GM12878 (cell line): ENCODE results near the gene MBNL1.

Experiments
- CREM ChIP-seq: IDR thresholded peaks from 2 replicates; pipeline ENCODE4 v1.6.1; 2014; ENCODE audit warnings: antibody characterized with exemption, low read depth
- EZH2 ChIP-seq: IDR thresholded peaks from 2 replicates; pipeline ENCODE4 v1.6.1; 2012; ENCODE audit warnings: low read depth, mild to moderate bottlenecking, control low read depth, inconsistent platforms, low read length, borderline replicate concordance; ENCODE audit not compliant: control insufficient read depth
- FOXM1 ChIP-seq: IDR thresholded peaks from 2 replicates; pipeline ENCODE4 v1.6.1; 2012; ENCODE audit warnings: low read depth, mild to moderate bottlenecking, inconsistent platforms, low read length, moderate library complexity
- NBN ChIP-seq: fragments of 450-650 bp; IDR thresholded peaks from 2 replicates; pipeline ENCODE4 v1.6.1; 2016
- SMC3 ChIP-seq: IDR thresholded peaks from 2 replicates; pipeline ENCODE4 v1.6.1; 2011; ENCODE audit warnings: low read length, improper control_type of control experiment, borderline replicate concordance
- TF ChIP-seq, protein P1 (sequence below): IDR thresholded peaks from 2 replicates; pipeline ENCODE4 v1.6.1; 2012; ENCODE audit warnings: mild to moderate bottlenecking, low read depth, low read length
- TF ChIP-seq, protein P2 (sequence below), 3 experiments: IDR thresholded peaks in 2 of 3; conservative IDR thresholded peaks in 1 of 3; 2 replicates each; pipeline ENCODE4 v1.5.1; 2011; ENCODE audit warnings: low read depth in 3 of 3, low read length in 3 of 3, mild to moderate bottlenecking in 3 of 3, control low read depth in 2 of 3, moderate library complexity in 2 of 3, inconsistent platforms in 1 of 3, mixed read lengths in 1 of 3; ENCODE audit not compliant: control insufficient read depth in 2 of 3, insufficient read depth in 1 of 3; ENCODE audit errors: extremely low read depth in 1 of 3

DNA sequence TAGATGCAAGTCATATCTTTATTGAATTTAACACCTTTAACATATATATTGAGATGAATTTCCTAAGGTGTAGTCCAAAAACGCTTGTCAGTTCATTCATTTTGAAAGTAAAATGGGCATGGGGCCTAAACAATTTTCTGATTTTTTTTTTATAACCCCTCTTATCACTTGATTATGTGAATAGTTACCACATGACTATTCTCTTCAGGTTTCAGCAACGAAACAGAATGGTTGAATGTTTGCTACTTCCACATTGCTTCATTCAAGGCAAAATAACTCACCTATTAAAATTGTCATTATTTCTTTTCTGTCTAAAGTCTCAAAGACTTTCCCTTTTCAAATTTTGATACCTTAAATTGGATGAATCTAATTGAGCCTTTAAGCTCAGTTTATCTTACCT is 96.4 kb downstream of the MBNL1 start:
- no peak for TF ChIP-seq CREM
- no peak for TF ChIP-seq EZH2
- TF ChIP-seq, protein P1, sequence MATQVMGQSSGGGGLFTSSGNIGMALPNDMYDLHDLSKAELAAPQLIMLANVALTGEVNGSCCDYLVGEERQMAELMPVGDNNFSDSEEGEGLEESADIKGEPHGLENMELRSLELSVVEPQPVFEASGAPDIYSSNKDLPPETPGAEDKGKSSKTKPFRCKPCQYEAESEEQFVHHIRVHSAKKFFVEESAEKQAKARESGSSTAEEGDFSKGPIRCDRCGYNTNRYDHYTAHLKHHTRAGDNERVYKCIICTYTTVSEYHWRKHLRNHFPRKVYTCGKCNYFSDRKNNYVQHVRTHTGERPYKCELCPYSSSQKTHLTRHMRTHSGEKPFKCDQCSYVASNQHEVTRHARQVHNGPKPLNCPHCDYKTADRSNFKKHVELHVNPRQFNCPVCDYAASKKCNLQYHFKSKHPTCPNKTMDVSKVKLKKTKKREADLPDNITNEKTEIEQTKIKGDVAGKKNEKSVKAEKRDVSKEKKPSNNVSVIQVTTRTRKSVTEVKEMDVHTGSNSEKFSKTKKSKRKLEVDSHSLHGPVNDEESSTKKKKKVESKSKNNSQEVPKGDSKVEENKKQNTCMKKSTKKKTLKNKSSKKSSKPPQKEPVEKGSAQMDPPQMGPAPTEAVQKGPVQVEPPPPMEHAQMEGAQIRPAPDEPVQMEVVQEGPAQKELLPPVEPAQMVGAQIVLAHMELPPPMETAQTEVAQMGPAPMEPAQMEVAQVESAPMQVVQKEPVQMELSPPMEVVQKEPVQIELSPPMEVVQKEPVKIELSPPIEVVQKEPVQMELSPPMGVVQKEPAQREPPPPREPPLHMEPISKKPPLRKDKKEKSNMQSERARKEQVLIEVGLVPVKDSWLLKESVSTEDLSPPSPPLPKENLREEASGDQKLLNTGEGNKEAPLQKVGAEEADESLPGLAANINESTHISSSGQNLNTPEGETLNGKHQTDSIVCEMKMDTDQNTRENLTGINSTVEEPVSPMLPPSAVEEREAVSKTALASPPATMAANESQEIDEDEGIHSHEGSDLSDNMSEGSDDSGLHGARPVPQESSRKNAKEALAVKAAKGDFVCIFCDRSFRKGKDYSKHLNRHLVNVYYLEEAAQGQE, result no peak
- TF ChIP-seq SMC3, result no peak
- TF ChIP-seq FOXM1, result no peak
- TF ChIP-seq, protein P2, sequence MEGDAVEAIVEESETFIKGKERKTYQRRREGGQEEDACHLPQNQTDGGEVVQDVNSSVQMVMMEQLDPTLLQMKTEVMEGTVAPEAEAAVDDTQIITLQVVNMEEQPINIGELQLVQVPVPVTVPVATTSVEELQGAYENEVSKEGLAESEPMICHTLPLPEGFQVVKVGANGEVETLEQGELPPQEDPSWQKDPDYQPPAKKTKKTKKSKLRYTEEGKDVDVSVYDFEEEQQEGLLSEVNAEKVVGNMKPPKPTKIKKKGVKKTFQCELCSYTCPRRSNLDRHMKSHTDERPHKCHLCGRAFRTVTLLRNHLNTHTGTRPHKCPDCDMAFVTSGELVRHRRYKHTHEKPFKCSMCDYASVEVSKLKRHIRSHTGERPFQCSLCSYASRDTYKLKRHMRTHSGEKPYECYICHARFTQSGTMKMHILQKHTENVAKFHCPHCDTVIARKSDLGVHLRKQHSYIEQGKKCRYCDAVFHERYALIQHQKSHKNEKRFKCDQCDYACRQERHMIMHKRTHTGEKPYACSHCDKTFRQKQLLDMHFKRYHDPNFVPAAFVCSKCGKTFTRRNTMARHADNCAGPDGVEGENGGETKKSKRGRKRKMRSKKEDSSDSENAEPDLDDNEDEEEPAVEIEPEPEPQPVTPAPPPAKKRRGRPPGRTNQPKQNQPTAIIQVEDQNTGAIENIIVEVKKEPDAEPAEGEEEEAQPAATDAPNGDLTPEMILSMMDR (IDR thresholded peaks at IDR 0.05 in 2 of 3, conservative IDR thresholded peaks at IDR 0.05 in 1 of 3; ENCODE audit: control insufficient read depth in 2 of 3, extremely low read depth in 1 of 3, insufficient read depth in 1 of 3, low read depth in 3 of 3, low read length in 3 of 3), result no peak
- no peak for TF ChIP-seq NBN
